NCI-H1105 treated with DMSO at 0.1 percent for 48 hours (cell line): Measurements from ENCODE around the gene RNU6-8.
A peak's percentile ranks its signal among the peaks of the same experiment; 100 is the strongest.

Experiments used
- DNase-seq: peaks from one replicate; lab custom pipeline; 2025; lab: John Stamatoyannopoulos, UW

RNU6-8 gene

DNA sequence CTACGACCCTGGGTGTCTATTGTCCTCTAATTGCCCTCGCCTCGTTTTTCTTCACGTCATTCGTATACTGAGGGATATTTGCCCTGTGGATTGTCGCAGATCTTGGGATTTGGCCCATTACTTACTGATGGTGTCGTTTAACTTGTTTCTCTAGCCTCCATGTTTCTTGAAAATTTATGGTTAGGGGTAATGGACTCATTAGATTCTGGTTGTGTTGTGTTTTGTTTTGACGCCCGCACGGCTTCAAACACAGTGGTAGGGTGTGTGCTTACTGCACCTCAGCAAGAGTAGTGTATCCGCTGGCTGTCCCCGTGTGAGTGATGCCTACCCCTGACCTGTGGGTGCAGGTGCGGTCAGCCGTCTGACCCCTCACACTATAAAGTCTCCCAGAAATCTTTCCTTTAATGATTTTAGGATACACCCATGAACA is 874 bp upstream of the RNU6-8 start:
- DNase-seq: peak; percentile 77

DNA sequence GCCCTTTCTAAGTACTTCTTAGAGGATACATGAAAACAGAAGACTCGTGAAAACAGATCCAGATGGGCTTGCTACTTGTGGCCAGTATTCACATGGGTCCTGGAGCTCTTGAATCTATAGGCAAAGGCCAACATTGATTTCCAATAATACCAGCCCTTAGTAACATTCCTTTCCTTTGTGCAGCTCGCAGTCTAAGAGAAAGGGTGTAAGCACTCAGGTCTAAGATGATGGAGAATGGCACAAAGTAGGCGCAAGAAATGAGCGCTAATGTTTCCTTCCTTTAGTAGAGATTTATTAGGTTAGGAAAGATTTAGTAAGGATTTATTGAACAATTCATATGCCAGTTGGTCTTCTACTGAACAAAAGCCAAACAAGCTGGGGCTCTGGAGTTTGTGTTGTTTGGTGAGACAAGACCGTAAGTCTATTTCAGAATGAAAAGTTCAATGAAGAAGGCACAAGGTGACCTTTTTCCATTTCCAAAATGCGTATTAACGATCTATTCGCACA is 525 bp downstream of the RNU6-8 start:
- peak; percentile 67 for DNase-seq

DNA sequence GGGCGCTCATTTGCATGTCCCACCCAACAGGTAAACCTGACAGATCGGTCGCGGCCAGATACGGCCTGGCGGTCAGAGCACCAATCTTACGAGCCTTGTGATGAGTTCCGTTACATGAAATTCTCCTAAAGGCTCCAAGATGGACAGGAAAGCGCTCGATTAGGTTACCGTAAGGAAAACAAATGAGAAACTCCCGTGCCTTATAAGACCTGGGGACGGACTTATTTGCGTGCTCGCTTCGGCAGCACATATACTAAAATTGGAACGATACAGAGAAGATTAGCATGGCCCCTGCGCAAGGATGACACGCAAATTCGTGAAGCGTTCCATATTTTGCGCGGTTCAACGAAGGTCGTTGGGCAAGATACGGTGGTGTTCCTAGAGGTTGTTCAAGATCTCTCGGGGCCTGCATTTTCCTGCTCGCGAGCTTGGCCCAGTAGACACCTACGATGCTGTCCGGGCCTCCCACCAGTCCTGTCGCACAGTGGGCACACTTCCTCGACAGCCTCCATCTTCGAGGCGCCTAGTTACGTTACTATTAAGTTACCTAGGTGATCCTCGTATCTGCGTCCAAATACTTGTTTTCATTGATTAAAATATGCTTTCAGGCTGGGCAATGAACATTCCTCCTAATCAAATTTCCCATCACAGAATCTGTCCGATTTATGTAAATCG is 1.1 kb downstream of the RNU6-8 start, which contains the start of gene RNU6-7:
RNU6-7 (plus strand) TSS at position 230 of the 675 bp plus-strand sequence.
- DNase-seq: peak; percentile 69

DNA sequence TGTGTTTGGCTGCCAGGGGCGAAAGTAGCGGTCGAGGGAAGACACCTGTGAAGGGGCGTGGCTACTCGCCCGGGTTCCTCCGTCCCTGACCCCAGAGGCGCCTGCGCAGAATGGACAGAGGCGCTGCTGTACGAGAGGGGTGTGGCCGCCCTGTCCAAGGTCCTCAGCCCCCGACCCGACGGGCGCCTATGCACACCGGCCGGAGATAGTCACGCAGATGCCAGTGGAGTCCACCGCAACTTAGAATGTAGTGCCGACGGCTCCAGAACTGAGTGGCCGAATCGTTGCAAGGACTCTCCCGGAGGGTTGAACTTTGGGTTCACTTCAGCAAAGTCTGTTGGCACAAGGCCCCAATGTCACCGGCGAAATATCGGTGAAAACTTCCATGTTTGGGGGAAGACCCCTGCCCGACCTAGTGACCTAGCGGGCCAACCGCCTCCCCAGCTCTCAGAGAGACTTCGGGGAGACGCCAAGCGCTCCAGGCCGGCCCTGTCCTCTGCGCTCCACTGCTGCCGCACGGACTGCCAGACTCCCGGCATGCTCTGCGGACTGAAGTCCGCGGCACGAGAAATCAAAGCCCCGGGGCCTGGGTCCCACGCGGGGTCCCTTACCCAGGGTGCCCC is 1.8 kb downstream of the RNU6-8 start:
- peak; percentile 92 for DNase-seq

DNA sequence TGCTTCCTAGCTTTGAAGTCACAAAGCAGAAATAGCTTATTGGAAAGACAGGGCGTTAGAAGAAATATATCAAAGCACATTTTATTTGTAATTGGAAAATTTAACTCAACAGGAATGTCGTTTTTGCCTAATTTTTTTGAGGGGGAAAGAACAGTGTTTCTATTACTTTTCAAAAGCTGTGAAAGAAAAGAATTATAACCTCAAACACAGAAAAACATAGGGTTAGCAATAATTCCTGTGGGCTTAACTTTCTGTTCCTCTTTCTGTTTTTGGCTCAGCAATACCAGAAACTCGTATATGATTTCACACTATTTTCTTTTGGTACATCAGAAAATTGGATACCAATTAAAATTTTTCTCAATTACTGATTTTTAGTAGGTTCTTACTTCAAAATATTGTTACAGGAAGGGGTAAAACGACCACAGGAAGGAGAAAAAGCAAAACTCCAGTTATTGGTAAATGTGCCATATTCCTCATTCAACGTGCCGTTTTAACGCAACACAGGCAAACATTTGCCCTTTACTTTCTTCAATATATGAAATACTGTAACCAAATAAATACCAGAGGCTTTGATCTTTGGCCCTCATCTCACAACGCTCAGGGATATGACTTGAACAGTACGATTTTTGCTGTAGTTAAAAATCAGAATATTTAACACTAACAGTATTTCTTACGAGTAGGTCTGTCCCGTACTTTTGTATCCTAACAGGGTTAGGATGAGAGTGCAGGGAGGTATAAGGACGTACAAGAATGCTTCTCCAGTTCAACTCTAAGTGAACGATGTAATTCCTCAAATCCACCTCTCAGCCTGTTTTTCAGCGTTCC is 2.5 kb downstream of the RNU6-8 start:
- no peak for DNase-seq

DNA sequence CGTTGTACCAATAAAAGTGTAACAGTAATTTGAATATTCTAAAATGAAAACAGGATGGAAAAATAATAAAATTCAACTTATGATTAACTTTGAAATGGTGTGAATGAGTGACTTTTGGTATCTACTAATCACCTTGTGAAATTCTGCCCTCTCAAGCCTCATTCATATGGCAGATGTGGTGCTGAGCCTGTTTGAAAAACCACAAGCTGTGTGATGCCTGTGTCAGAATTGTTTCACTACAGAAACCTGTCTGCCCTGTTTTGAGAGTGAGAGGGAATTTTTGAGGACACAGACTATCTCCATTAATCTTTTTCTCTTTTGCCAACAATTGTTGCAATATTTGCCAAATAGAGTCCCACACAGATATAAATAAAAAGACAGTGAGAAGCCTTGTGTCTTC is 5.2 kb downstream of the RNU6-8 start:
- no peak for DNase-seq

DNA sequence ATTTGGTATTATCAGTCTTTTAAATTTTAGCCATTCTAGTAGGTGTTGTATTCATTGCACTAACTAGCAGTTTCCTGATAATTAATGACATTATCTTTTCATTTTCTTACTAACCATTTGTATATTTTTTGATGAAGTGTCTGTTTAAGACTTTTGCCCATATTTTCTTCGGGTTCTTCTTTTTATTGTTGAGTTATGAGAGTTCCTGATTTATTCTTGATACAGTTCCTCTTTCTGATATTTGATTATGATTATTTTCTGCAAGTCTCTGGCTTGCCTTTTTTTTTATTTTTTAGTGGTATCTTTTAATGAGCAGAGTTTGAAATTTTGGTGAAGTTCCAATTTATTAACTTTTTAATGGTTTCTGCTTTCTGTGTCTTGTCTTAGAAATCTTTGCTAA is 7.4 kb downstream of the RNU6-8 start:
- no peak for DNase-seq

DNA sequence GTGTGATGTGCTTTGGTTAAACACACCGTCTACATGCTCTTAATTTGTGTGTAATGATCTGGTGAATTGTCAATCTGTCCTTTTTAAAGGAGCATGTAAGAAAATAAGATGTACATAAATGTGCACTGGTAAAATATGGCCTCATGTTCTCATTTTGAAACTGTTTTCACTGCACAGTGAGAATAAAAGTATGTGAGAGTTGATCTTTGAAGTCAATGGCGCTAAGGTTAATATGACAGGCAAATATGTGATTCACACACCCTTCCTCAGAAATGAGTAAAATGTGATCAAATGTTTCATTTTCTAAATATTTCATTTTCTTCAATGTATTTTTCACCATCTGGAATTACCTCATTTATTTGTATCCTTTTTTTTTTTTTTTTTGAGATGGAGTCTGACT is 9.5 kb downstream of the RNU6-8 start:
- DNase-seq: no peak

DNA sequence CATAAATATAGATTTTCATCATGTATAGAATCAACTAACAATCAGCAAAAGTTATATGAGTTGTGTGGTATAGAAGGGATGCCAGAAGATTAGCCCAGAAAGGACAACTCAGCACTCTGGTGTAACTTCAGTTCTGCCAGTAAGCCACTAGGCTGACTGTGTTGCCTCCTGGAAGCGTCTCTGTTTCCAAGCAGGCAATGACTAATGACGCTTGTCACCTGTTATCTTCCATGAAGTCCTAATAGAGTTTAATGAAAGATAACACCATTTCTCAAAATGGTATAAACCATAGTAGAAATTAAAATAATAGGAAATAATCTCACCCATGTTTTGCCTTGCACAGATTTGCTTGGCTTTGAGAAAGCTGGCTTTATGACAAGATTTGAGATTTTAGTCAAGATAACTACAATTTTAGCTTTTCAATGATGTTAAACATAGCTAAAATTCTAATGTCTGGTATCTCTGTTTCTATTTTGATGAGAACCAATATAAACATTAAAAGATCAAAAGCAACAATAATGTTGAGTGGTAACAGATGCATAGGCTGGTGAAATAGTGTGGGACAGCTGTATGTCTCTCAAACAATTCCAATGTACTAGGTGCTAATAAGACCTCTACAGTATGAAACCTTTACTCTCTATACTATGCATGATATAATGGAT is 10.2 kb downstream of the RNU6-8 start:
- no peak for DNase-seq

DNA sequence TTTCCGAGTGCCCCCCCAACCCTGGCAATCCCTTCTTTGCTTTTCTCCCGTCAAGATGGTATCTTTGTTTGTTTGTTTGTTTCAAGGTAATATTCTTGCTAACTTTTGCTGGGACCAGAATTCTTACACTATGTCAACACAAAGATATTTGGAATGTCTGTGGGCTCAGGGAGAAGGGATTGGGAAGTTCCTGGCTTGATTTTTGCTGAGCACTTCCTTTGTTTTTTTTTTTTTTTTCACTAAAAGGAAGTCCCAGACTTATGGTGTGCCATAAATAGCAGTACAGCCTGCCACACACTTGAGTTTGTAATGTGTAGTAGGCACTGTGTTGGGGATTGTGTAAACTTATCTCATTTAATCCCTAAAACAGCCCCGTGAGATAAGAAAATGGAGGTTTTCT is 12.4 kb downstream of the RNU6-8 start:
- DNase-seq: no peak

DNA sequence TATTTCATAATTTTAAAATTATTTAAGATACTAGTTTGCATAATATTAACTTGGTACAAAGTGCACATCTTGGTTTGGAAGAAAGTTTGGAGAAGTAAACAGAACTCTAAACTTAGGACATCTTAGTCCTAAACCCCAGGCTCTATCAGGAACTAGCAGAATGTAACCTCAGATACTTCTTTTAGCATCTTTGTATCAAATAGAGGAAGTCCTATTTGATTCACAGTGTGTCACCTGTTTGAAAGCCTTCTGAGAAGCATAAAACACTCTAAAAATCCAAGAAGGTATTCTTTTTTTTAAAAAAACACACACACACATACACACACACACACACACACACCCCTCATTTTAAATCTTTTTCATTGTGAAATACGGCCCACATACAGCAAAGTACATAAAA is 13.3 kb downstream of the RNU6-8 start:
- no peak for DNase-seq

DNA sequence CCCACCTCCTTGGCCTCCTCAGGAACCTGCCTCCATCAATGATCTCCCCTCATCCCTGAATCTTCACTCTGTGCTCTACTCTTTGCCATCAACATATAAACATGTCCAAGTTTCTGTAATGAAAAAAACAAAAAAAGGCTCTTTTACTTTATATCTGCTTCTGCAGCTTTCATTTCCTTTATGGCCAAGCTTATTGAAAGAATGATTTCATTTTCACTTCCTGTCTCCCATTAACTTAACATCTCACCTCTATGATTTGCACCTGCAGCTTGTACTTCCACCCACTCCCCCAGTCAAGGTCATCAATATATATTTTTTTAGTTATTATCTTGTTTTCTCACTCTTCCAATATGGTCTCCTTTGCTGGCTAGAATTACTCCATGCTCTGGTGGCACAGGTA is 16.8 kb downstream of the RNU6-8 start:
- no peak for DNase-seq

DNA sequence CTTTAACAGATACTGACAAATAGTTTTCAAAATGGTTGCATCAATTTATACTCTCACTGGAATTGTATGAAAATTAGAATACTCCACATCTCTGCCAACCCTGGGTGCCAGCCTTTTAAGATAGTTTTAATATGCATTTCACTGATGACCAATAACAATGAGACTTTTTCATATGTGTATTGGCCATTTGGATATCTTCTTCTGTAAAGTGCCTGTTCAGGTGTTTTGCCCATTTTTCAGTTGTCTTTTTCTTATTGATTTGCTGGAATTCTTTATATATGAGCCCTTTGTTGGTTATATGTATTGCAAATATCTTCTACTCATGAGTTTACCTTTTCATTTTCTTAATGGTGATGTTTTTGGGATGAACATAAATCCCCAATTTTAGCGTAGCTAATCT is 18.0 kb downstream of the RNU6-8 start:
- no peak for DNase-seq

DNA sequence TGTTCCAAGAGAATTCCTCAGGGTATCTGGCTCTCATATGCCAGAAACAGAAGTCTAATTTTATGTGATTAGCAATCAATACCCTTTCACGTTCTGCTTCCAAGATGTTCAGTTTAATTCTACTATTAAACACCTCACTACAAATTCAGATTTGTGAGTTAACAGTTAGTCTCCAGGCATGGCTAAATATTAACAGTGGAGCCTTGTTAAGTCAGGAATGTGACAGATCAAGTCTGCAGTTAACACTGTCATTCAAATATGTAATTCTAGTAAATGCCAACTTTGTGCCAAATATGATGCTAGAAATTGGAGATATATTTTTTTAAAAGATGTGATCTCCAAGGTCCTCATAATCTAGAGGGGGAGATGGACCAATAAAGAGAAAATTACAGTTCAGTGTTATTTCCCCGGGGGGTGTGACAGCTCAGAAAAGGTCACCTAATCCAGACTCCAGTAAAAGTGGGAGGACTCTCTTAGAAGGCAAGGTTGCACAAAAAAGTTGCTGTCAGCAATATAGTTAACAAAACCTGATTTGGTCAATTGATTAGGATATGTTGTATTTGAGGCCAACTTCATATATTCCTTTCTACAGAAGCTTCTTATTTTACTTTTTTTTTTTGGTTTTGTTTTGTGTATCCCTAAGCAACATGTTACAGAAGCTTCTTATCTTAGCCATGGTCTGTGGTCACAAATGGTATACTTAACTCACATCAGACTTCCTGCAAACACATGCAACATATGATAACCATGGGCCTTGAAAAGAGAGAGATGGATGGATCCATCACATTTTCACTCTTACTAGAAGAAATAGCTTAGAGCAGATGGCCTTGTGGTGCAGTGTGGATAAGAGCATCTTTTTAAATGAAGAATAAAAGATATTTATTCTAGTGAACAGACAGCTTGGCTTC is 19.7 kb downstream of the RNU6-8 start:
- DNase-seq: no peak

DNA sequence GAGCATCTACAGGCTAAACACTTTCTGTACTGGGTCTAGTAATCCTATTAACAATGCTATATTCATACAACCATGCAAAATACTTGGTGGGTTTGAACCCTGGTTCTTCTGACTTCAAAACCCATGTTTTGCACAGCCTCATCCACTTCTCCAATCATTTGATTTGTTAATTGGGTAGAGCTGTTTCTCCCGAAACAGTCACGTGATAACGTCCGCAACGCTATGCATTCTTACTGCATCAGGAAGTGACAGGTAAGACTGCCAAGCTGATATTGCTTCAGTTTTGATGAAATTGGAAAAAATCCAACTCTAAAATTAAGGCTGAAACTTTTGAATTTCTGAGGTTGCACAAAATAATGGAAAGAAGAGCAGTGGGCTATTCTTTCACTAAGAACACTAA is 31.6 kb downstream of the RNU6-8 start:
- no peak for DNase-seq

DNA sequence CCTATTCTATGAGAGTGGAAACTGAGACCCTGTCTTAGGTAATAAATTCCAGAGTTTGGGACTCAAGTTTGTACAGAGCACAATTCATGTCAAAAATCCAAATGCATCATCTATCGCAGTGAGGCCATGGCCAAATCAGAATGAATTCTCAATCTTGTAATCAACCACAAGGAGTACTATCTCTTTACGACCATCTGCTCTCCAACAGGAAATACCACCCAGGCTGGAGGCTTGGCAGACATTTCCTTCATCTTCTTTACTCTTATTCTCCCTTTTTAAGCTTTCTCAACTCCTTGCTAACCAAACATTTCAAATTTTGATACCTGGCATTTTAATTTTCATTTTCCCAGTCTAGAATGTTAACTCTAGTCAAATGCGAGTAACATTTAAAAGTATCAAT is 33.9 kb downstream of the RNU6-8 start:
- no peak for DNase-seq

DNA sequence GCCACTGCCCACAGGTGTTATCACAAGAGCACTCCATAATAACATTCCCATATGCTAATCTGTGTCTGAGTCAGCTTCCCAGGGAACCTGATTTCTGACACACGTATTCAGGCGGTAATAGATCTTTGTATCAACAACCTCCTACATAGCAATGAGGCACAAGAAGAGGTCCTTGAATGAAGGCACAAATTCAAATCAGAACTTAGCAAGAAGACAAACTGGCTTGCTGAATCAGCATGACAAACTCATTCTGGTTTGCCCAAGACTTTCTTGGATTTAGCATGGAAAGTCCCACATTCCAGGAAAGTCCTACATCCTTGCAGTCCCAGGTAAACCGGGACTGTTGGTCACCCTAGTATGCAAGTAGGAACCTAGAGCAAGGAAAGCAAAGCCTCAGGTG is 35.2 kb downstream of the RNU6-8 start:
- DNase-seq: no peak

DNA sequence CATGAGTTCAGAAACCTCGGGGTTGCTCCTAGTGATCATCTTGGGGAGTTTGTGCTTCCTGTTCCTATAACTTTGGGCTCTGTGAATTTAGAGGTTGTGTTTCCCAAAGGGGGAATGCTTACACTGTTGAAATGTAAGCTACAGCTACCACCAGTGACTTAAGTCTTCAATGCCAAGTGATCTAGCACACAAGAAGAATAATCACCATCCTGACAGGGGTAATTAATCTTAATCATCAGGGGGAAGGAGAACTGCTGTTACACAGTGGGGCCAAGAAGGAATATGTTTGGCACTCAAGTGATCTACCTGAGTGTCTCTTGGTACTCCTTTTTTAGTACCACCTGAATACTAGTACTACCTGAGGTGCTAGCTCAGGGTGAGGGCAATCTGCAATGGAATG is 36.1 kb downstream of the RNU6-8 start:
- DNase-seq: no peak

DNA sequence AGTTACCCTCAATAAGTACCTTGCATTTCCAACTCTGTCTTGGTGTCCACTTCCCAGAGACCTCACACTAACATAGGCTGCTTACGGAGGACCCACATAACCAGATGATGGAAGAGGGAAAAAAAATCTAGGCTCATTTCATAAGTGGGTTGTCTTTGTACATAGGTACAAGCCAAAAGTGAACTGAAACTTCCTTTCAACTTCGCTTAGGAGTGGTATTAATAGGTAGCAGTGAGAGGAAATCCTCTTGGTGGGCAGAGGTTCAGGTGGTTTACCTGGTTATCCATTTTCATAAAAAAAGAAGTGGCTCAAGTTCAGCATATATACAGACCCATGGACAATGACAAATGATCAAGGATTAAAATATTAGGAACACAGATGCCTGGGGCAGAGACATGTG is 37.0 kb downstream of the RNU6-8 start:
- no peak for DNase-seq
